AG09309 (cell line): ENCODE data around the gene OAT.

Source experiments
- DNase-seq: peaks from one replicate; pipeline ENCODE4 v3.0.0-alpha.2; 2010; ENCODE audit warnings: low read depth
- H3K4me3 ChIP-seq: 2 replicates; pipeline ENCODE4 v1.5.1; 2011; ENCODE audit warnings: mild to moderate bottlenecking, low read depth, low read length, moderate library complexity; ENCODE audit not compliant: control insufficient read depth
- TF ChIP-seq, protein P1 (sequence below): IDR thresholded peaks from 2 replicates; pipeline ENCODE4 v1.5.1; 2011; ENCODE audit warnings: mild to moderate bottlenecking, low read depth, low read length, inconsistent platforms; ENCODE audit not compliant: insufficient read depth, control insufficient read depth; ENCODE audit errors: missing control alignments

OAT gene

GRCh38 chr10:124369066-124369465 is 49.7 kb downstream of the OAT start:
- no peak overlapping the region for H3K4me3 ChIP-seq
- no peak for DNase-seq
- TF ChIP-seq, protein P1, sequence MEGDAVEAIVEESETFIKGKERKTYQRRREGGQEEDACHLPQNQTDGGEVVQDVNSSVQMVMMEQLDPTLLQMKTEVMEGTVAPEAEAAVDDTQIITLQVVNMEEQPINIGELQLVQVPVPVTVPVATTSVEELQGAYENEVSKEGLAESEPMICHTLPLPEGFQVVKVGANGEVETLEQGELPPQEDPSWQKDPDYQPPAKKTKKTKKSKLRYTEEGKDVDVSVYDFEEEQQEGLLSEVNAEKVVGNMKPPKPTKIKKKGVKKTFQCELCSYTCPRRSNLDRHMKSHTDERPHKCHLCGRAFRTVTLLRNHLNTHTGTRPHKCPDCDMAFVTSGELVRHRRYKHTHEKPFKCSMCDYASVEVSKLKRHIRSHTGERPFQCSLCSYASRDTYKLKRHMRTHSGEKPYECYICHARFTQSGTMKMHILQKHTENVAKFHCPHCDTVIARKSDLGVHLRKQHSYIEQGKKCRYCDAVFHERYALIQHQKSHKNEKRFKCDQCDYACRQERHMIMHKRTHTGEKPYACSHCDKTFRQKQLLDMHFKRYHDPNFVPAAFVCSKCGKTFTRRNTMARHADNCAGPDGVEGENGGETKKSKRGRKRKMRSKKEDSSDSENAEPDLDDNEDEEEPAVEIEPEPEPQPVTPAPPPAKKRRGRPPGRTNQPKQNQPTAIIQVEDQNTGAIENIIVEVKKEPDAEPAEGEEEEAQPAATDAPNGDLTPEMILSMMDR = no peak

GRCh38 chr10:124367936-124368335 is 50.8 kb downstream of the OAT start:
- no peak overlapping the region for H3K4me3 ChIP-seq
- no peak for DNase-seq
- TF ChIP-seq, protein P1 = no peak

DNA sequence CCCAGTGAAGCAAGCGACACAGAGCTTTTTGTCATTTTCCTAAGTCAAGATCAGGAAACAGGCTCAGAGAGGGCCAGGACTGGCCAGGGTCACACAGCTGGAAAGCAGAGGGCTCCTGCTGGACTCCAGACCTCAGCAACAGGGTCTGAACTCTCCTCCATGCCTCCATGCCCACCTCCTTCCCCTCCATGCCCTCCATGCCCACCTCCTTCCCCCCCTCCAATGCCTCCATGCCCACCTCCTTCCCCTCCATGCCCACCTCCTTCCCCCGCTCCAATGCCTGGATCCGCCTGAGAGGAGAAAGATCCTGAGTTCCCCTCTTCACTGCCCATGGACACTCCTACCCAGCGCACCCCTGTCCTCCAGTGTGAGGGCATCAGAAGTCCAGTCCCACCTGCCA is 51.3 kb downstream of the OAT start:
- TF ChIP-seq, protein P1 = no peak
- H3K4me3 ChIP-seq = no peak overlapping the region
- no peak for DNase-seq

GRCh38 chr10:124366825-124367224 is 51.9 kb downstream of the OAT start:
- no peak overlapping the region for H3K4me3 ChIP-seq
- TF ChIP-seq, protein P1 = no peak
- no peak for DNase-seq

DNA sequence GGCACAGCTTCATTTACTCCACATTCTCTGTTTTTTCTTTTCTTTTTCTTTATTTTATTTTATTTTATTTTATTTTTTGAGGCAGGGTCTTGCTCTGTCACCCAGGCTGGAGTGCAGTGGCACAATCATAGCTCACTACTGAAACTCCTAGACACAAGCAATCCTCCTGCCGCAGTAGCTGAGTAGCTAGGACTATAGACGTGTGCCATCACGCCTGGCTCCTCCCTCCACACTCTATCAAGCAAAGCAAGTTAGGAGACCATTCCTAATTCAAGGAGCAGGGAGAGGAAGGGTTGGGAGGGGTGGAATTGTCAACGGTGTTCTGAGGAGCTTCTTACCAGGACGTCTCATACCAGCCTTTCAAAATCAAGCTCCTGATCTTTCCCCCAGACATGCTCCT is 52.4 kb downstream of the OAT start:
- TF ChIP-seq, protein P1 = no peak
- DNase-seq = no peak
- no peak overlapping the region for H3K4me3 ChIP-seq

DNA sequence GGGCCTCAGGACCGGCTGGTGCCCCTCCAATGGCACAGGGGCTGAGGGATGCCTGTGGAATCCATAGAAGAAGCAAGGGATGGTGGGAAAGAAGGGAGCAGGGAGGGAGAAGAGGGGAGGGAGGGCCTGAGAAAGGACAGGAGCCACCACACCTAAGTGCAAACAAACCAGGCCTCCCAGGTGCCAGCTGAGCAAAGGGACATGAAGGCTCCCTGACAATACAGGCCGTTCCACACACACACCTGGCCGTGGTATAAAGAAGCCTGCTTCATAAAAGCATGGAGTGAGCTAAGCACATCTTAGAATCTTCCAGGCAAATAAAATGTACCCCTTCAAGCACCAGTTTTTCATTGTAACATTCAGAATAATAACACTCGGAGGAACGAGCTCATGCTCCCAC is 54.0 kb downstream of the OAT start:
- TF ChIP-seq, protein P1 = no peak
- H3K4me3 ChIP-seq = no peak overlapping the region
- no peak for DNase-seq

GRCh38 chr10:124362568-124362967 is 56.2 kb downstream of the OAT start:
- TF ChIP-seq, protein P1 = no peak
- DNase-seq = no peak
- no peak overlapping the region for H3K4me3 ChIP-seq
